Left ventricle myocardium inferior (tissue), 1 donor: ENCODE measurements around the gene ATP6V0B. TPM values are rescaled to one million over a fixed set of nuclear protein-coding genes. Genes with fewer than 3 reads are reported as not detected.

Experiments used
- DNase-seq: peaks from one replicate; pipeline ENCODE4 v3.0.0-alpha.2; 2020
- H3K27ac ChIP-seq: fragments of 200-600 bp; replicated peaks from 2 replicates; pipeline ENCODE4 v1.8.0; 2021
- H3K27me3 ChIP-seq: fragments of 200-600 bp; 2 replicates; pipeline ENCODE4 v1.8.0; 2021; ENCODE audit warnings: low read depth
- H3K36me3 ChIP-seq: fragments of 200-600 bp; 2 replicates; pipeline ENCODE4 v1.8.0; 2021
- H3K4me1 ChIP-seq: fragments of 200-600 bp; 2 replicates; pipeline ENCODE4 v1.8.0; 2021
- H3K4me3 ChIP-seq: fragments of 200-600 bp; 2 replicates; pipeline ENCODE4 v1.8.0; 2021; ENCODE audit warnings: mild to moderate bottlenecking, moderate library complexity
- H3K9me3 ChIP-seq: fragments of 200-600 bp; replicated peaks from 2 replicates; pipeline ENCODE4 v1.8.0; 2021
- intact Hi-C: fragments of 100-400 bp; cut with micrococcal nuclease; formaldehyde crosslinking; loops from one replicate; pipeline ENCODE4 v1.11.0; 2022
- total RNA-seq: library from RNA; stranded (reverse); fragmentation: NEBNext Ultra II Directional; extraction: Animal tissue kit (Norgen Biotek cat#: 25700); gene quantifications from one replicate; pipeline ENCODE4 v1.2.1, GENCODE V29; 2021
- TF ChIP-seq, protein P1 (sequence below): fragments of 200-600 bp; IDR thresholded peaks from 2 replicates; pipeline ENCODE4 v1.8.0; 2021; ENCODE audit warnings: antibody characterized with exemption, mild to moderate bottlenecking, borderline replicate concordance
- donor health status: DM: no; HTN: yes; CAD: no; lungs with severe emphysema.

Gene ATP6V0B
- total RNA-seq, 1 donor from 2014 or later = 80.6 TPM

GRCh38 chr1:43999455-43999854 is 24.7 kb downstream of the ATP6V0B start:
- intact Hi-C loops = no loop called here
- TF ChIP-seq, protein P1, sequence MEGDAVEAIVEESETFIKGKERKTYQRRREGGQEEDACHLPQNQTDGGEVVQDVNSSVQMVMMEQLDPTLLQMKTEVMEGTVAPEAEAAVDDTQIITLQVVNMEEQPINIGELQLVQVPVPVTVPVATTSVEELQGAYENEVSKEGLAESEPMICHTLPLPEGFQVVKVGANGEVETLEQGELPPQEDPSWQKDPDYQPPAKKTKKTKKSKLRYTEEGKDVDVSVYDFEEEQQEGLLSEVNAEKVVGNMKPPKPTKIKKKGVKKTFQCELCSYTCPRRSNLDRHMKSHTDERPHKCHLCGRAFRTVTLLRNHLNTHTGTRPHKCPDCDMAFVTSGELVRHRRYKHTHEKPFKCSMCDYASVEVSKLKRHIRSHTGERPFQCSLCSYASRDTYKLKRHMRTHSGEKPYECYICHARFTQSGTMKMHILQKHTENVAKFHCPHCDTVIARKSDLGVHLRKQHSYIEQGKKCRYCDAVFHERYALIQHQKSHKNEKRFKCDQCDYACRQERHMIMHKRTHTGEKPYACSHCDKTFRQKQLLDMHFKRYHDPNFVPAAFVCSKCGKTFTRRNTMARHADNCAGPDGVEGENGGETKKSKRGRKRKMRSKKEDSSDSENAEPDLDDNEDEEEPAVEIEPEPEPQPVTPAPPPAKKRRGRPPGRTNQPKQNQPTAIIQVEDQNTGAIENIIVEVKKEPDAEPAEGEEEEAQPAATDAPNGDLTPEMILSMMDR = no peak
- H3K27ac ChIP-seq = no peak overlapping the region
- H3K4me1 ChIP-seq = no peaks in the 10 kb centered on the region
- H3K9me3 ChIP-seq = no peaks in the 10 kb centered on the region
- no peak overlapping the region for H3K4me3 ChIP-seq
- DNase-seq = no peak
- no peaks in the 10 kb centered on the region for H3K36me3 ChIP-seq
- peaks cover 4% of the 10 kb centered on the region for H3K27me3 ChIP-seq

DNA sequence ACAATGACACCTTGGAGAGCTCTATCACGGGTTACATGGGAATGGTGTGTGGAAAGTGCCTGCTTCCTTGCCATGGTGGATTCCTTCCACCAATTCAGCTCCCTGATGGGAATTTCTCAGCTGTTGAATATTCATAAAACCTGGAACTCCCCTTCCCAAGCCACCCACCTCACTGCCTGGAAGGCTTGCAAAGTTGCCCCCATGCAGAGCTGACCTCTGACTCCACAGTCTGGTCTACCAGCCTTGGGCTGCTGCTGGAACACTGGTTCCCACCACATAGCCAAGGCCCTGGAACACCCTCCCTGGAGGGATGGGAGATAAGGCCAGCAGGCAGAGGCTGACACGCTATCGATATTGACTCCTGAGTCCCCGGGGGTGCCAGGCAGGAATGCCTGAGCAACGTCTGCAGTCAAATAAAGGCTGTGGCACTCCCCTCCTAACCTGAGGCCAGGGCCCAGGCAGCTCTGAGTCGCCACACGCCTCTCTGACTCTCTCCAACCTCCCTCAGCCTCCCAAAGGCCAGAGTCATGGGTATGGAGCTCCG is 25.4 kb downstream of the ATP6V0B start:
- H3K36me3 ChIP-seq = no peaks in the 10 kb centered on the region
- H3K27me3 ChIP-seq = peaks cover 4% of the 10 kb centered on the region
- no peaks in the 10 kb centered on the region for H3K4me1 ChIP-seq
- TF ChIP-seq, protein P1 = no peak
- H3K27ac ChIP-seq = no peak overlapping the region
- no peak overlapping the region for H3K4me3 ChIP-seq
- DNase-seq = no peak
- intact Hi-C loops = no loop called here
- no peaks in the 10 kb centered on the region for H3K9me3 ChIP-seq

DNA sequence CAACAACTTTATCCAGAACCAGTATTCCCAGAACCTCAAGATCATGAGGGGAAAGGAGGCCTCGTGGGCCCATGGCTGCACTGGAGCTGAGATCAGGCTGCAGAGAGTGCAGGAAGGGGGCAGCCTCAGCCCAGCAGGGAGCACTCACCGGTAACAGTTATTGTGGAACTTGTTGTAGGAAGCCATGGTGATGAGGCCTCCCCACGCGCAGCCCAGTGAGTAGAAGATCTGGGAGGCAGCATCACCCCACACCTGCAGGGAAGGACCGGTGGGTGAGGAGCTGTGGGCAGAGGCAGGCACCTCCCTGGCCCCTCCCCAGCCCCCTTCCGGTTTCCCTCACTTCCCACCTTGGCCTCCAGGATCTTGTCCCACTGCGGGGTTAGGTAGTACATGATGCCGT is 27.4 kb downstream of the ATP6V0B start:
- TF ChIP-seq, protein P1 = no peak
- H3K27ac ChIP-seq = no peak overlapping the region
- no peak overlapping the region for H3K4me3 ChIP-seq
- intact Hi-C loops = no loop called here
- no peaks in the 10 kb centered on the region for H3K9me3 ChIP-seq
- H3K4me1 ChIP-seq = no peaks in the 10 kb centered on the region
- H3K27me3 ChIP-seq = peaks cover 4% of the 10 kb centered on the region
- DNase-seq = no peak
- H3K36me3 ChIP-seq = no peaks in the 10 kb centered on the region

GRCh38 chr1:44002606-44003157 is 27.9 kb downstream of the ATP6V0B start:
- H3K36me3 ChIP-seq = no peaks in the 10 kb centered on the region
- intact Hi-C loops = no loop called here
- no peaks in the 10 kb centered on the region for H3K9me3 ChIP-seq
- no peaks in the 10 kb centered on the region for H3K4me1 ChIP-seq
- no peak for DNase-seq
- TF ChIP-seq, protein P1 = no peak
- no peak overlapping the region for H3K4me3 ChIP-seq
- H3K27ac ChIP-seq = no peak overlapping the region
- H3K27me3 ChIP-seq = peaks cover 4% of the 10 kb centered on the region

DNA sequence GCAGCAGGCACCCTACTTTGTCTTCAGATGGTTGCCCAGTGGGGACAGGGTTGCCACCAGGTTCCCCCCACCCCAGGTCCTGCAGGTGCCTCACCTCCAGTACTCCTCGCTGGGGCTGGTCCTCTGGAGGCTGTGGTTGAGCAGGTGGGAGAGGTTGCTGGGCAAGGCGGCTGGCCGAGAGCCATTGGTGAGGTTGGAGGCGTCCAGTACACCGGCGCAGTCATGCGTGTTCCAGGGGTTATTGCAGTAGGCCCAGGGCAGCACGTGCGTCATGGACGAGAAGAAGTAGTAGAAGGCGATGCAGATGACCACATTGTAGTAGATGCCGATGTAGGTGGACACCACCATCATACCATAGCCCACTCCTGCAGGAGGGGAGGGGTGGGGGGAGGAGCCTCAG is 33.5 kb downstream of the ATP6V0B start:
- no peak overlapping the region for H3K4me3 ChIP-seq
- H3K36me3 ChIP-seq = no peaks in the 10 kb centered on the region
- H3K27ac ChIP-seq = no peak overlapping the region
- no peaks in the 10 kb centered on the region for H3K9me3 ChIP-seq
- TF ChIP-seq, protein P1 = no peak
- no peaks in the 10 kb centered on the region for H3K4me1 ChIP-seq
- intact Hi-C loops = no loop called here
- no peak for DNase-seq
- no peaks in the 10 kb centered on the region for H3K27me3 ChIP-seq
